GM19240 (cell line): ENCODE measurements around the gene SNTG2.

Experiments
- DNase-seq: peaks from one replicate; pipeline ENCODE4 v3.0.0; 2011; ENCODE audit warnings: low spot score; ENCODE audit not compliant: insufficient read length

The SNTG2 gene

GRCh38 chr2:926259-926793 lies 24.3 kb upstream of the SNTG2 start:
- DNase-seq: no peak

GRCh38 chr2:926896-927295 lies 23.8 kb upstream of the SNTG2 start:
- no peak for DNase-seq

- DNase-seq: no peak
These were observed 21.5 kb upstream of the SNTG2 start for GRCh38 chr2:929011-929735.

- no peak for DNase-seq
These were observed 20.7 kb upstream of the SNTG2 start for GRCh38 chr2:929925-930324.

- no peak for DNase-seq
These were observed 19.7 kb upstream of the SNTG2 start for GRCh38 chr2:930935-931334.

- DNase-seq: no peak
These were observed 18.1 kb upstream of the SNTG2 start for GRCh38 chr2:932320-933115.

GRCh38 chr2:933734-934295 lies 16.8 kb upstream of the SNTG2 start:
- no peak for DNase-seq

- DNase-seq: no peak
These were observed 13.1 kb upstream of the SNTG2 start for GRCh38 chr2:937530-937929.

GRCh38 chr2:938181-939005 lies 12.3 kb upstream of the SNTG2 start:
- no peak for DNase-seq

GRCh38 chr2:939936-940601 lies 10.6 kb upstream of the SNTG2 start:
- DNase-seq: no peak

GRCh38 chr2:941871-942270 lies 8.8 kb upstream of the SNTG2 start:
- no peak for DNase-seq

- DNase-seq: no peak
These were observed 7.7 kb upstream of the SNTG2 start for GRCh38 chr2:942775-943460.

GRCh38 chr2:943461-943797 lies 7.2 kb upstream of the SNTG2 start:
- DNase-seq: no peak

- DNase-seq: no peak
These were observed 6.8 kb upstream of the SNTG2 start for GRCh38 chr2:943821-944220.

GRCh38 chr2:944693-945092 lies 6.0 kb upstream of the SNTG2 start:
- DNase-seq: no peak

- DNase-seq: no peak
These were observed 5.5 kb upstream of the SNTG2 start for GRCh38 chr2:945104-945503.

- no peak for DNase-seq
These were observed 4.3 kb upstream of the SNTG2 start for GRCh38 chr2:946073-946948.

GRCh38 chr2:949384-950079 lies 1.1 kb upstream of the SNTG2 start:
- no peak for DNase-seq
